GM12878 (cell line): ENCODE results near the gene AGBL5. TPM values are rescaled to one million over a fixed set of nuclear protein-coding genes. Genes with fewer than 3 reads are reported as not detected.

Experiments used
- E2F8 ChIP-seq: fragments of 450-650 bp; IDR thresholded peaks from 2 replicates; pipeline ENCODE4 v1.6.1; 2018; ENCODE audit warnings: mild to moderate bottlenecking, low read depth, moderate library complexity; ENCODE audit not compliant: partially characterized antibody
- JUND ChIP-seq: IDR thresholded peaks from 2 replicates; pipeline ENCODE4 v1.6.1; 2012; ENCODE audit warnings: low read depth, mild to moderate bottlenecking, low read length, improper control_type of control experiment, moderate library complexity
- MYC ChIP-seq: IDR thresholded peaks from 2 replicates; pipeline ENCODE4 v1.6.1; 2011; ENCODE audit warnings: mild to moderate bottlenecking, low read length, moderate library complexity, inconsistent platforms; ENCODE audit not compliant: insufficient read depth, insufficient replicate concordance, insufficient read length, severe bottlenecking
- RELB ChIP-seq: fragments of 450-650 bp; IDR thresholded peaks from 2 replicates; pipeline ENCODE4 v1.6.1; 2017; ENCODE audit warnings: low read depth, mild to moderate bottlenecking, moderate library complexity
- SREBF1 ChIP-seq: IDR thresholded peaks from 2 replicates; pipeline ENCODE4 v1.6.1; 2012; ENCODE audit warnings: mild to moderate bottlenecking, low read length
- STAT1 ChIP-seq: fragments of 450-650 bp; conservative IDR thresholded peaks from 2 replicates; pipeline ENCODE4 v1.6.1; 2014; ENCODE audit warnings: antibody characterized with exemption, mild to moderate bottlenecking
- TBL1XR1 ChIP-seq: IDR thresholded peaks from 2 replicates; pipeline ENCODE4 v1.6.1; 2012; ENCODE audit warnings: low read depth, low read length, improper control_type of control experiment
- ZBTB33 ChIP-seq: fragments of 450-650 bp; IDR thresholded peaks from 2 replicates; pipeline ENCODE4 v1.6.1; 2017; ENCODE audit warnings: mild to moderate bottlenecking
- polyA plus RNA-seq, 11 experiments: library from polyadenylated mRNA; depleted of rRNA in 4 of 11; unstranded in 6 of 11; stranded (reverse) in 5 of 11; fragments of >200 nt; fragmentation: Nextera tagmentation in 4 of 11; fragmentation: Illumina TruSeq in 1 of 11; extraction: Ambion mirVana in 4 of 11; extraction: Trizol in 1 of 11; gene quantifications; 1 replicate in 1 of 11; 2 replicates in 10 of 11; pipeline versions ENCODE4 v1.2.1 to v1.2.3, GENCODE V29; 2011 to 2016; ENCODE audit warnings: inconsistent platforms in 2 of 11, missing spikeins in 2 of 11, low read depth in 1 of 11
- total RNA-seq, 4 experiments: library from RNA; depleted of rRNA in 3 of 4; stranded (reverse); fragments of >200 nt in 3 of 4; fragmentation: Illumina TruSeq in 1 of 4; extraction: Trizol in 1 of 4; gene quantifications; 2 replicates each; pipeline versions ENCODE4 v1.2.1 to v1.2.3, GENCODE V29; 2013 to 2021

Gene AGBL5
- total and polyA plus RNA-seq, 10 of the 15 experiments (the other 5 are each of a cell fraction or from before 2014, with no cell fraction given): 1.9 to 28.5 (median 19.5) TPM

GRCh38 chr2:27032495-27033252, 18.8 kb upstream of the AGBL5 start, which contains the start of gene TMEM214 (continued):
- no peak for TF ChIP-seq MYC
- TF ChIP-seq E2F8: peak; percentile 28
- TF ChIP-seq SREBF1: no peak
- TF ChIP-seq STAT1: 0 out of 2 replicates have a peak, but pooled peaks have one; percentile 6
- no peak for TF ChIP-seq ZBTB33
- TF ChIP-seq TBL1XR1: no peak
- TF ChIP-seq JUND: no peak
- TF ChIP-seq RELB: peak; percentile 33; the same call in 1 of the 2 replicates
